T1000 (cell line): ENCODE measurements around the gene MAP1LC3A.
A peak's percentile ranks its signal among the peaks of the same experiment; 100 is the strongest.

Source experiments
- DNase-seq: peaks from one replicate; lab custom pipeline; 2025; ENCODE audit warnings: mixed read lengths; lab: John Stamatoyannopoulos, UW

The MAP1LC3A gene

GRCh38 chr20:34529742-34530141, 28.8 kb upstream of the MAP1LC3A start:
- DNase-seq, result no peak

GRCh38 chr20:34530342-34530741, 28.2 kb upstream of the MAP1LC3A start:
- no peak for DNase-seq

- no peak for DNase-seq
Observed at GRCh38 chr20:34531608-34532265, 26.8 kb upstream of the MAP1LC3A start.

GRCh38 chr20:34532320-34532719, 26.2 kb upstream of the MAP1LC3A start:
- DNase-seq, result no peak

- no peak for DNase-seq
Observed at GRCh38 chr20:34532756-34533155, 25.8 kb upstream of the MAP1LC3A start.

- DNase-seq, result no peak
Observed at GRCh38 chr20:34534391-34535165, 23.9 kb upstream of the MAP1LC3A start.

- DNase-seq, result no peak
Observed at GRCh38 chr20:34535301-34535840, 23.1 kb upstream of the MAP1LC3A start.

- no peak for DNase-seq
Observed at GRCh38 chr20:34535857-34536256, 22.7 kb upstream of the MAP1LC3A start.

GRCh38 chr20:34536798-34537394, 21.6 kb upstream of the MAP1LC3A start:
- no peak for DNase-seq

- no peak for DNase-seq
Observed at GRCh38 chr20:34537651-34538050, 20.9 kb upstream of the MAP1LC3A start.

- peak; percentile 13 for DNase-seq
Observed at GRCh38 chr20:34538671-34539123, 19.8 kb upstream of the MAP1LC3A start.

- DNase-seq, result no peak
Observed at GRCh38 chr20:34539756-34540155, 18.8 kb upstream of the MAP1LC3A start.

GRCh38 chr20:34540596-34541263, 17.8 kb upstream of the MAP1LC3A start:
- DNase-seq, result no peak

GRCh38 chr20:34541264-34541901, 17.1 kb upstream of the MAP1LC3A start:
- DNase-seq, result no peak

GRCh38 chr20:34541917-34542316, 16.6 kb upstream of the MAP1LC3A start:
- no peak for DNase-seq

GRCh38 chr20:34542439-34542838, 16.1 kb upstream of the MAP1LC3A start:
- no peak for DNase-seq

GRCh38 chr20:34543463-34544056, 15.0 kb upstream of the MAP1LC3A start:
- no peak for DNase-seq

- peak; percentile 40 for DNase-seq
Observed at GRCh38 chr20:34544109-34544796, 14.3 kb upstream of the MAP1LC3A start.

- DNase-seq, result no peak
Observed at GRCh38 chr20:34546751-34547181, 11.8 kb upstream of the MAP1LC3A start.

GRCh38 chr20:34547844-34548613, 10.5 kb upstream of the MAP1LC3A start:
- no peak for DNase-seq
